Measurements from ENCODE around the gene CTU1. TPM values are rescaled to one million over a fixed set of nuclear protein-coding genes. Genes with fewer than 3 reads are reported as not detected.

Gene CTU1
- total RNA-seq, 2 donors from 2014 or later = 6.0 to 32.3 TPM

DNA sequence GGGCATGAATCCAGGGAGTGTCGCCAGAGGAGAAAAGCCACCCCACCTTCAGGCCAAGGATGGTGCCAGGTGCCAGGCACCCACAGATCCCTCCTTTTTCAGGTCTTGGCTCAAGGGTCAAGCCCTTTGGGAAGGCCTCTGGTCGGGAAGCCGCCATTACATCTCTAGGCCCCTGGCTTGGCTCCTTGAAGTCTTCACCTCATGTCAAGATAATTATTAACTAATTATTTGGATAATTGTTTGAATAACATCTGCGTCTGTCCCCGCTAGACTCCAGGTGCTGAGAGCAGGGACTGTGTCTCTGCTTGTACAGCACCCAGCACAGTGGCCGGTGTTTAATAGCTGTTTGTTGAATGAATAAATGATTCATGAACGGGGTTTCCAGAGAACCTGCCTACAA lies 44.5 kb downstream of the CTU1 start:
- H3K27me3 ChIP-seq = no peaks in the 10 kb centered on the region
- H3K4me1 ChIP-seq = peaks cover 20% of the 10 kb centered on the region
- H3K9me3 ChIP-seq = no peaks in the 10 kb centered on the region
- TF ChIP-seq, protein P1, sequence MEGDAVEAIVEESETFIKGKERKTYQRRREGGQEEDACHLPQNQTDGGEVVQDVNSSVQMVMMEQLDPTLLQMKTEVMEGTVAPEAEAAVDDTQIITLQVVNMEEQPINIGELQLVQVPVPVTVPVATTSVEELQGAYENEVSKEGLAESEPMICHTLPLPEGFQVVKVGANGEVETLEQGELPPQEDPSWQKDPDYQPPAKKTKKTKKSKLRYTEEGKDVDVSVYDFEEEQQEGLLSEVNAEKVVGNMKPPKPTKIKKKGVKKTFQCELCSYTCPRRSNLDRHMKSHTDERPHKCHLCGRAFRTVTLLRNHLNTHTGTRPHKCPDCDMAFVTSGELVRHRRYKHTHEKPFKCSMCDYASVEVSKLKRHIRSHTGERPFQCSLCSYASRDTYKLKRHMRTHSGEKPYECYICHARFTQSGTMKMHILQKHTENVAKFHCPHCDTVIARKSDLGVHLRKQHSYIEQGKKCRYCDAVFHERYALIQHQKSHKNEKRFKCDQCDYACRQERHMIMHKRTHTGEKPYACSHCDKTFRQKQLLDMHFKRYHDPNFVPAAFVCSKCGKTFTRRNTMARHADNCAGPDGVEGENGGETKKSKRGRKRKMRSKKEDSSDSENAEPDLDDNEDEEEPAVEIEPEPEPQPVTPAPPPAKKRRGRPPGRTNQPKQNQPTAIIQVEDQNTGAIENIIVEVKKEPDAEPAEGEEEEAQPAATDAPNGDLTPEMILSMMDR (IDR thresholded peaks at IDR 0.05) = no peak
- peak in 1 of 3 donors; percentile 18 for TF ChIP-seq POLR2A (IDR thresholded peaks at IDR 0.05)
- peak; percentile 53 for ATAC-seq
- WGBS, 2 donors = 44 to 48% methylated on average over 6 to 7 of the region's 7 CpGs
- H3K4me3 ChIP-seq = no peak overlapping the region
- intact Hi-C loops (cut with DNase I) = no loop called here
- no peaks in the 10 kb centered on the region for H3K36me3 ChIP-seq (replicated peaks in 1 of 2; ENCODE audit: insufficient read depth in 1 of 2, low read depth in 2 of 2)
- H3K27ac ChIP-seq = peak overlapping the region in 2 of 4 donors; percentile 26 to 41
- peak in 3 of 4 donors; percentile 44 to 71 (median 54) for DNase-seq

DNA sequence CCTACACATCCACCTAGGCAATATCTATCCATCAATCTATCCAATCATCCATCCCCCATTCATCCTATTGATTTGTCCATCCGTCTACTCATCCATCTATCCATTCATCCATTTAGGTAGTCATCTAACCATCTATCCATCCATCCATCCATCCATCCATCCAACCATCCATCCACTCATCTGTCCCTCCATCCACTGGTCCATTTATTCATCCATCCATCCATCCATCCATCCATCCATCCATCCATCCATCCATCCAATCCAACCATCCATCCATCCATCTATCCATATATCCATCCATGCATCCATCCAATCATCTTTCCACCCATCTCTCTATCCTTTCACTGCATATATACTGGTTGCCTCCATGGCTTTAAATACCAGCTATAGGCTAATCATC lies 47.2 kb downstream of the CTU1 start:
- 0 to 86% methylated on average over 1 of the region's 1 CpG for WGBS, 2 donors
- TF ChIP-seq POLR2A (IDR thresholded peaks at IDR 0.05) = no peak
- TF ChIP-seq, protein P1 (IDR thresholded peaks at IDR 0.05) = no peak
- Histone ChIP-seq H3K4me1 (peaks cover 20% of the 10 kb centered on the region), H3K27ac (no peak overlapping the region), H3K36me3 (replicated peaks in 1 of 2; ENCODE audit: insufficient read depth in 1 of 2, low read depth in 2 of 2) (no peaks in the 10 kb centered on the region), H3K9me3 (no peaks in the 10 kb centered on the region), H3K4me3 (no peak overlapping the region), H3K27me3 (no peaks in the 10 kb centered on the region)
- no peak for ATAC-seq
- DNase-seq = no peak
- intact Hi-C loops (cut with DNase I) = no loop called here

DNA sequence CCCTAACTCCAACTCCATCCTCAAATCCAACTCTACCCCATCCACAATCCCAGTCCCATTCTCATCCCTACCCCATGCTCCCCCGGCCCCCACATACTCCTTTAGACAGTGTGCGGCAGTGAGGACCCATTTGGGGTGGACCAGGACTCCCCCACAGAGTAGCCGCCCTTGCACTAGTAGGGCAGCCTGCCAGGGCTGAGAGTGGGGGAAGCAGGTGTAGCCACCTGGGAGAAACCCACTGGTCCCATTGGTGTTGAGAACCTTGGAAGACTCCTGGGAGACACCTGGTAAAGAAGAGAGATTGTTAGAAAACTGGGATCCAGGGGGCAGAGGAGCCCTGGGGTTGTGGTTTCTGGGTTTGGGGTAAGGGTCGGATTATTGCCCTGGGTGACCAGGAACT lies 47.9 kb downstream of the CTU1 start:
- intact Hi-C loops (cut with DNase I) = no loop called here
- ATAC-seq = no peak
- no peak for DNase-seq
- Histone ChIP-seq H3K27me3 (no peaks in the 10 kb centered on the region), H3K4me3 (no peak overlapping the region), H3K36me3 (replicated peaks in 1 of 2; ENCODE audit: insufficient read depth in 1 of 2, low read depth in 2 of 2) (no peaks in the 10 kb centered on the region), H3K4me1 (peaks cover 17% of the 10 kb centered on the region), H3K27ac (no peak overlapping the region), H3K9me3 (no peaks in the 10 kb centered on the region)
- no peak for TF ChIP-seq POLR2A (IDR thresholded peaks at IDR 0.05)
- TF ChIP-seq, protein P1 (IDR thresholded peaks at IDR 0.05) = no peak
- WGBS, 2 donors = 66 to 91% methylated on average over 4 of the region's 4 CpGs

DNA sequence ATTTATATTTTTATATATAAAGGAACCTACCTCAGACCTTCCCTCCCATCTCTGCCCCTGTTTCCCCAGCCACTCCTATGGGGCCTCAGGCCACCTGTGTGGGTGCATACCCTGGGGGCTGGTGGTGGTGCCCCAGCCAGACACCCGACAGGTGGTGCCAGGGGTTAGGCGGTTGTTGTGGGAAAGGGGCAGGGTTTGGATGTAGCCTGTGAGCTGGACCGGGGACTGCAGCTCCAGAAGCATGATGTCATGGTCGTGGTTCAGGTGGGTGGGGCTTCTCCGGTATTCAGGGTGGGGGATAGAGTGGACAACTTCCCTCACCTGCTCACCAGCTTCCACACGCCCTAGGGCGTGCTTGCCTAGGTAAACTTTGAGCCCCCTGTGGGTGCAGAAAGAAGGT lies 48.5 kb downstream of the CTU1 start:
- Histone ChIP-seq H3K4me3 (no peak overlapping the region), H3K27me3 (no peaks in the 10 kb centered on the region), H3K36me3 (replicated peaks in 1 of 2; ENCODE audit: insufficient read depth in 1 of 2, low read depth in 2 of 2) (no peaks in the 10 kb centered on the region), H3K4me1 (peaks cover 12% of the 10 kb centered on the region), H3K9me3 (no peaks in the 10 kb centered on the region), H3K27ac (no peak overlapping the region)
- no peak for TF ChIP-seq POLR2A (IDR thresholded peaks at IDR 0.05)
- 81 to 84% methylated on average over 7 of the region's 7 CpGs for WGBS, 2 donors
- no peak for ATAC-seq
- no peak for DNase-seq
- intact Hi-C loops (cut with DNase I) = no loop called here

DNA sequence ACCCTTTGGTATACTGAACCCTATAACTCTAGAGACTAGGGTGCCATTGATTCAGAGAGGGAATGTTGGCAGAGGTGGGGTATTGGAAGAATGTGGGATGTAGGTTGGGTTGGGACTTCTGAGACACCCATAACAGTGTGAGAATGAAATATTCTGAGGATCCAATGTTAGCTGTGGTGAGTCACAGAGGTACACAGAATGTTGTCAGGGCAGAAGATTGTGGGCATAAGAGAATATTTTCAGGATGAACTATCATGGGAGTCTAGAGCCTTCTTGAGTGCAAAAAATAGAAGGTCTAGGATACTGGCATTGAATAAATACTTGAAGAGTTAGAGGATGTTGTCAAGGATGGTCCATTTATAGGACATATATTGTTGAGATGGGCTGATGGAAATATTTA lies 52.3 kb downstream of the CTU1 start:
- TF ChIP-seq, protein P1 (IDR thresholded peaks at IDR 0.05) = no peak
- TF ChIP-seq POLR2A (IDR thresholded peaks at IDR 0.05) = no peak
- no peak for ATAC-seq
- H3K27ac ChIP-seq = no peak overlapping the region
- intact Hi-C loops (cut with DNase I) = no loop called here
- no peaks in the 10 kb centered on the region for H3K27me3 ChIP-seq
- no peaks in the 10 kb centered on the region for H3K36me3 ChIP-seq (replicated peaks in 1 of 2; ENCODE audit: insufficient read depth in 1 of 2, low read depth in 2 of 2)
- H3K4me3 ChIP-seq = no peak overlapping the region
- H3K4me1 ChIP-seq = no peaks in the 10 kb centered on the region
- no peak for DNase-seq
- H3K9me3 ChIP-seq = no peaks in the 10 kb centered on the region

Other genes starting within 250 kb of the CTU1 start
- not detected for gene KLK2, start 235.0 kb downstream of the CTU1 start, total RNA-seq
- not detected for gene KLK4, start 197.0 kb downstream of the CTU1 start, total RNA-seq
- not detected for gene KLK5, start 155.4 kb downstream of the CTU1 start, total RNA-seq
- not detected for gene KLK6, start 138.8 kb downstream of the CTU1 start, total RNA-seq
- 1 to 10 TPM in 1 of 2 donors, not detected in 1; 4.2 TPM for gene KLK7, start 124.5 kb downstream of the CTU1 start, total RNA-seq
- not detected for gene KLK8, start 106.8 kb downstream of the CTU1 start, total RNA-seq
- gene KLK10, start 88.7 kb downstream of the CTU1 start, total RNA-seq = not detected
- 10 to 100 TPM; 18.4 to 44.8 TPM for gene KLK11, start 81.8 kb downstream of the CTU1 start, total RNA-seq
- gene KLK12, start 73.4 kb downstream of the CTU1 start, total RNA-seq = not detected
- 10 to 100 TPM in 1 of 2 donors, under 1 TPM in 1; 0.52 to 31.6 TPM for gene KLK13, start 43.3 kb downstream of the CTU1 start, total RNA-seq
- not detected for gene KLK14, start 25.5 kb downstream of the CTU1 start, total RNA-seq
- gene SIGLEC9, start 16.5 kb upstream of the CTU1 start, total RNA-seq = 1 to 10 TPM in 1 of 2 donors, under 1 TPM in 1; 0.33 to 1.3 TPM
- not detected for gene SIGLEC7, start 33.9 kb upstream of the CTU1 start, total RNA-seq
- 1 to 10 TPM; 1.3 TPM for gene CD33, start 116.7 kb upstream of the CTU1 start, total RNA-seq
- gene SIGLECL1, start 142.7 kb upstream of the CTU1 start, total RNA-seq = not detected
- gene IGLON5, start 203.2 kb upstream of the CTU1 start, total RNA-seq = not detected
- gene VSIG10L, start 233.7 kb upstream of the CTU1 start, total RNA-seq = 1 to 10 TPM in 1 of 2 donors, under 1 TPM in 1; 0.78 to 1.3 TPM

Measured in body of pancreas (tissue), 4 donors.